ENCODE data around the gene STYXL1.

STYXL1 gene

DNA sequence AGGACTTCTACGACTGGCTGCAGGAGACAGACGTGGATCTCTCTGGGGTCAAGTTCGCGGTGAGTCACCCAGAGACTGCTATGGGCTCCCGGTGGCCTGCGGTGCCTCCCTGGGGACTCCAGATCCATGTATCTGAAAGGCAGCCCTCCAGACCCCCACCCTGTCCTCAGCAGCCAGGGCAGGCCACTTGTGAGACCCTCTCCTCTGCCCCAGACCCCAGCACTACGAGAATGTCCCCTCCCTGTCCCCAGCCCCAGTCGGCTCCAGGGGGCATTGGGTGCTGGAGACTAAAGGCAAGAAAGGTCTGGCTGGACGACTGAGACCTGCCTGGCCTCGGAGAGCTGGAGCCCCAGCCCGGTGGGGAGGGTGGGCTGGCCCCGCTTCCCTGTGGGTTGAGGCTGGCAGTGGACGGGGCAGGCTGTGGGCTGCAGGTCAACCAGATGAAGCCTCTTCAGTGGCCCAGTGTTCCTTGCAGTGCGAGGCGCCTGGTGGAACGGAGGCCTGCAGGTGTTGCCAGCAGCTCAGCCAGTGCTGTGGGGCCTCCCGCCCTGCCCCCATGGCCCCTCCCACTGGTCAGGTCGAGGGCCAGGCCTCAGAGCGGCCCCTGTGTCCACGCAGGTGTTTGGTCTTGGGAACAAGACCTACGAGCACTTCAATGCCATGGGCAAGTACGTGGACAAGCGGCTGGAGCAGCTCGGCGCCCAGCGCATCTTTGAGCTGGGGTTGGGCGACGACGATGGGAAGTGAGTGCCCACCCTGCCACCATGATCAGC lies 67.2 kb downstream of the STYXL1 start:
- no peak for DNase-seq (ENCODE audit: low spot score)

DNA sequence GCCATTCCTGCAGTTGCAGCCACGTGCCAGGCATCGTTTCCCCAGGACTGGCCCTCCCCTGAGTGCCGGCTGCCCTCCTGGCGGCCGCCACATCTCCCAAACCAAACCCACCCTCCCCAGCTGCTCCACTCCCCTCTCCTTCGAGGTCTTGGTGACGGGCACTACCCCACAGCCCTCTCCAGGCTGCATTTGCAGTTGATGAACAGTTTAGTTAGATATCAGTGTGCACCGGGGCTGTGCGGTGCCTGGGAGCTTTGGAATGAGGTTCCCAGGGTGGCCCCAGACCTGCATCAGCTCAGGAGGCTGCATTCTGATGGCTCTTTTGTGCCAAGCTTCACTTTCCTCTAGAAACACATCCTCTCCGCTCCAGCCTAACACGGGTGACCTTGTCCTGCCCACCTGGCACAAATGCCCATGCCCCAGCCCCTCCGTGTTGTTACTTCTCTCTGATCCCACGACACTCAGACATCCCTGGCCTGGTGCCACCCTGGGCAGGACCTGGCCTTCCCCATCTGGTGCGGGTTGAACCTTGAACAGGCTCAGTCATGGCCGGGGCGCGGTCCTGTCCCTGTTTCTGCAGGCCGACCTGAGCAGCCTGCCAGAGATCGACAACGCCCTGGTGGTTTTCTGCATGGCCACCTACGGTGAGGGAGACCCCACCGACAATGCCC lies 67.9 kb downstream of the STYXL1 start:
- DNase-seq (ENCODE audit: low spot score): no peak

DNA sequence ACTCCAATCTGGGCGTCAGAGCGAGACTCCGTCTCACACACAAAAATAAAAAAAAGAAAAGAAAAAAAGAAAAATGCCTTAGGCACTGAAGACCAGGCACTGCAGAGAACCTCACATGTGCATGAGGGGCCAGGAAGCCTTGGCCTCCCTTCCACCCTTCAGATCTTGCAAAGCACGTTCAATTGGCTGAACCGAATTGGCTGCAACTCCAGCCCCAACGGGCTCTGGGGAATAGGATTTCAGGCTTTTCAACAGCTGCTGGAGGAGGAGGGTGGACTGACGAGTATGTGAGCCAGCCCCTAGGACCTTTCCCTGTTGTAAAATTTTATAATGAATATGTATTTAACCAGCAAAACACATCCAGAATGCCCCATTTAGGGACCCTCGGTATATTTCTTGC lies 70.1 kb downstream of the STYXL1 start:
- DNase-seq (ENCODE audit: low spot score): no peak

DNA sequence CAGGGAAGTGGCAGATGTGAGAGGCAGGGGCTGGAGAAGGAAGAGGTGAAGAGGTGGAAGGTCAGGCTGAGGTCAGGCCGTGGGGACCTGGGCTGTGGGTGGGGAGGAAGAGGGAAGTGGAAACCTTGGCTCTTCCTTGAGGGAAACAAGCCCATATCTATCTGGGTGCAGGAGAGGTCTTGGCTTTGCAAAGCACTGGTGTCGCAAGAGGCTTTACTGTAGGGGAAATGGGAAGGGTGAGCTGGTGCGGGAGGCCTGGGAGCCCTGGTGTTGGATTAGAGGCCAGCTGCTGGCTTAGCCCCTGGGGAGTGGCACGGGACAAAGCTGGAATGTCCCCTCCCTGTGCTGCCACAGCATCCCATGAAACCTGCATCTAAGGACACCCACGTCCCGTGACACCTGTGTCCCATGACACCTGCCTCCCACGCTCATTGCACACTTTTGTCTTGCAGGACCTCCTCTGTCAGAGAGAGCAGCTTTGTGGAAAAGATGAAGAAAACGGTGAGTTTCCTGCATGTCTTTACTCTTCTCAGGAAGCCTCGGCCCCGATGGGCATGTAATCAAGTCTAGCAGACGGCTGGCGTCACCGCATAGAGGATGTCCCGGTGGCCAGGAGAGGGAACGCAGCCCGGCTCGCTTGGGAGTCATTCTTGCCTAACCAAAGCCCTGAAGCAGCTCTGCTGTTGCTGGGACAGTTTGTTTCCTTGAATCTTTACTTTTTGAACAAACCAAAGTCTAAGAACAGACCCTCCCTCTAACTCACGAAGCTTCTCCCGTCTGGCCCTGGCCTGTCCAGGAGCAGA lies 75.6 kb downstream of the STYXL1 start:
- no peak for DNase-seq (ENCODE audit: low spot score)

DNA sequence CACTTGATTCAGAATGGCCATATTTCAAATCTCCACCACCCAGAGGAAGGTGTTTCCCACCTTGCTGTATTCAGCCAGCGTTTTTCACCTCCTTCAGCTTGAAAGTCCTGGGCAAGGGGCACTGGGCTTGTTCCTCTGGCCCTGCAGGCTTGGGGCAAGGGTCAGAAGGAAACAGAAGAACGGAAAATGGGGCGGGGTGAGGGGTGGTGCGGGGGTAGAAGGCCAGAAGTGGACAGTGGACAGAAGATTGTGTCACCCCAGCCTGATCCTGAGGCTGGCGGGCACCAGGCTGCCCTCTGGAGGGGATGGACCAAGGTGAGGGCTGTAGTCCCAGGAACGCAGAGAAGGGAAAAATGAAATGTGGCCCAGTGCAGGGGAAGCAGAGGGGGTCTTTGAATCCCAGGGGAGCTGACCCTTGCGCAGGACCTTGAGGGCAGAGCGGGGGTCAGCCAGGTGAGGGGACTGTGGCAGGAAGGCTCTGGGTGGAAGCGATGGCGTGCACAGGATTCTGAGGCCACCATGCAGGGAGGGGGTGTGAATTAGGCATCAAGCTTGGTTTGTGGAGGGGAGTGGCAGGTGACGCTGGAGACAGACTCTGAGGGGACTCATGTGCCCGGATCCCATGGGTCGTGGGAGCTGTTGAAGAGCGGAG lies 76.4 kb downstream of the STYXL1 start:
- no peak for DNase-seq (ENCODE audit: low spot score)

- no peak for DNase-seq (ENCODE audit: low spot score)
Measured at GRCh38 chr7:75969704-75970498, 77.9 kb downstream of the STYXL1 start.

- DNase-seq (ENCODE audit: low spot score): no peak
Measured at GRCh38 chr7:75969182-75969581, 78.6 kb downstream of the STYXL1 start.

- peak; percentile 70 for DNase-seq (ENCODE audit: low spot score)
Measured at GRCh38 chr7:75968561-75969001, 79.2 kb downstream of the STYXL1 start.

DNA sequence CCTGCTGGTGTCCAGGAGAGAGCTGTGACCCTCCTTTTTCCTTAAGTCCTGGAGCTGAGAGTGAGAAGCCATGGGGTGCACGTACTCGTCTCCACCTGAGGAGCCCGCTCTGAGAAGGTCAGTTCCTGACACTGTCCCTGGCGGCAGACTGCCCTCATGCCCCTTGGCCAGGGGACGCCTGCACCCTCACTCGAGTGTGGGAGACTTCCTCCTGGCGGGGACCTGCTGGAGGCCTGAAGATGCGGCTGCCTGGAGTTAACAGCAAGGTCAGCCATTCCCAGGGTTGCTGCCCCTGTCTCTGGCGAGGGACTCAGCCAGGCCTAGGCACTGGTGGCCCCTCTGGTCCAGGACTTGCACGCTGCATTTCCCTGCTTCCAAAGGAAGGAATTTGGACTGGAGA lies 79.8 kb downstream of the STYXL1 start:
- no peak for DNase-seq (ENCODE audit: low spot score)

DNA sequence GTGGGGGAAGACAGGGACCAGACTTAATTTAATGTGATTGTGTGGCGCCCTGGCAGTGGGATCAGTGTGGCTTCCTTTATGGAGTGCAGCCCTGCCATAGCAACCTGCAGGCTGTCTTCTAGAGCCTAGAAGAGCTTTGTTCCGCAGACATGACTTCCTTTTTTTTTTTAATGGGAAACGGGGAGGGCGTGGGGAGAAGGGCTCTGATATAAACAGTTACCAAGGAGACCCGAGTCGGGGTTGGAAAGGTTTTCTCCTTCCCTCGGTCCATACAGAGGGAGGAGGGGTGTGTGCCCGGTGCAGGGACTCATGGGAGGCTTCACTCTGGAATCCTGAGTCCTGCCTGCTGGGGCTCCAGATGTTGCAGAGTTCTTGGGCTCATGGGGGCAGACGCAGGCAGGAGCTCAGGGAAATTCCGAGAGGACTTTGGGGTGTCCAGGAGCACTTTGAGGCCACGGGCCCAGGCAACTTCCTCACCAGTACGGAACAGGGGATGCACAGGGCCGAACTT lies 80.3 kb downstream of the STYXL1 start:
- no peak for DNase-seq (ENCODE audit: low spot score)

- DNase-seq (ENCODE audit: low spot score): no peak
Measured at GRCh38 chr7:75967055-75967454, 80.7 kb downstream of the STYXL1 start.

DNA sequence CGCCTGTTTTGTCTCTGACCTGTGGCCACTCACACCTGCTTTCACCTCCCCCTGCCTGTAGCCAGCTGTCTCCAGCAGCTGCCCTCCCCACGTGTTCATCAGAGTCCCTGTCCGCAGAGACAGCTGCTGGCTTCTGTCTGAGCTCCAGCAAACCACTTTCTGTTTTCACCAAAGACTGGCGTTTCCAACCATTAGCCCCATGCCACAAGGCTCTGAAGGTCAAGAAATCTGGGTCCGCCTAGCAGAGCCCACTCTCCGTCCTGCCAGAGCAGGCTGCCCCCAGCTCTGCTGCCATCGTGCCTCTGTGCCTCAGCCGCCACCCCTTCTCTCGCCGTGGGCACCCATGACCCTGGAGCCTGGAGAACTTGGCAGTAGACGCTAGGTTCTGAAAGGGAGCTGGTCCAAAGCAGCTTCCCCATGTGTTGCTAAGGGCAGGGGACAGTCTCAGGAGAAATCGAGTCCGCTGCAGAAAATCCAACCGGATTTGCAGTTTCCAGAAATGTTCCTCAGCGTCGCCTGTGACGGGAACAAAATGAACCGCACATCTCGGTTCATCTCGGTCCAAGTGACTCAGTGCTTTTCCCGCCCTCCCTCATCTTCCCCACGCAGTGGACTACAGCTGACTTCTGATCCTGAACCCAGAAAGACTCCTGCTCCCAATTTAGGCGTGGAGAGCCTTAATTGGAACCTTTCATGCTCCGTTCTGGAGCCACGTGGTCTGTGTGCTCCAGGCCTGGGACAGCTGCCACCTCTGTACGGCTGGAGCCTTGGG lies 81.4 kb downstream of the STYXL1 start:
- no peak for DNase-seq (ENCODE audit: low spot score)

DNA sequence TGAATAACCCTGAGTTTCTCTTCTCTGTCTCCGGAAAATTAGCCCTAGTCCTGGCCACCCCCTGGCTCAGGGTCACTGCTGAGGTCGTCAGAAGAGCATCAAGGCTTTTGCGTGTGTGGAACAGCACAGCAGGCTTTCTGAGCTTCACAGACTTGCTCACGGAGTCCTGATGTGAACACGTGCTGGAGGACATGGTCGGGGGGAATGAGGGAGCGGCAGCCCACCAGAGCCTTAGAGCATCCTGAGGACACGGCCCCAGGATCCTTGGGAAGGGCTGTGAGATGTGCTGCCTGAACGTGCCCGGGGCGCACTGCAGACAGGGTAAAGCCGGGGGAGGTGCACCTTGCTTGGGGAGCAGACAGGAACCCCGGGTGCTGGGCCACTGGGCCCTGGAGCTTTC lies 82.2 kb downstream of the STYXL1 start:
- no peak for DNase-seq (ENCODE audit: low spot score)

- DNase-seq (ENCODE audit: low spot score): no peak
Measured at GRCh38 chr7:75963381-75963995, 84.3 kb downstream of the STYXL1 start.

GRCh38 chr7:75962607-75963380 lies 85.0 kb downstream of the STYXL1 start:
- no peak for DNase-seq (ENCODE audit: low spot score)

DNA sequence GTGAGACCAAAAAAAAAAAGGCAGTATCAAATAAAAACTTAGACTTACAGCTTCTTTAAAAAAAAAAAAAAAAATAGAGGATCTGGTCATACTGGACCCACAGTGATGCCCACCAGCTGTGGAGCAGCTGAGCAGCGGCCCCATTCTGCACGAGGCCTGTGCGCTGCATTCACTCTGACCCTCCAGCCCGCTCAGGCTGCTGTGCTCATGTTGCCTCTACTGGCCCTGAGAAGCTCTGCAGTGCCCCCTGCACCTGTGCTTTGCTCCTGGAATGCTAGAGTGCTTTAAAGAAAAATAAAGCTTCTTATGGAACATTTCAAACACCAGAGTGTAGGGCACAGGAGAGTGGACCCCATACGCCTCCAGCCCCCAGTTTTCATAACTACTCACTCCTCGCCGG lies 86.6 kb downstream of the STYXL1 start:
- no peak for DNase-seq (ENCODE audit: low spot score)

GRCh38 chr7:75960372-75960771 lies 87.4 kb downstream of the STYXL1 start:
- DNase-seq (ENCODE audit: low spot score): no peak

DNA sequence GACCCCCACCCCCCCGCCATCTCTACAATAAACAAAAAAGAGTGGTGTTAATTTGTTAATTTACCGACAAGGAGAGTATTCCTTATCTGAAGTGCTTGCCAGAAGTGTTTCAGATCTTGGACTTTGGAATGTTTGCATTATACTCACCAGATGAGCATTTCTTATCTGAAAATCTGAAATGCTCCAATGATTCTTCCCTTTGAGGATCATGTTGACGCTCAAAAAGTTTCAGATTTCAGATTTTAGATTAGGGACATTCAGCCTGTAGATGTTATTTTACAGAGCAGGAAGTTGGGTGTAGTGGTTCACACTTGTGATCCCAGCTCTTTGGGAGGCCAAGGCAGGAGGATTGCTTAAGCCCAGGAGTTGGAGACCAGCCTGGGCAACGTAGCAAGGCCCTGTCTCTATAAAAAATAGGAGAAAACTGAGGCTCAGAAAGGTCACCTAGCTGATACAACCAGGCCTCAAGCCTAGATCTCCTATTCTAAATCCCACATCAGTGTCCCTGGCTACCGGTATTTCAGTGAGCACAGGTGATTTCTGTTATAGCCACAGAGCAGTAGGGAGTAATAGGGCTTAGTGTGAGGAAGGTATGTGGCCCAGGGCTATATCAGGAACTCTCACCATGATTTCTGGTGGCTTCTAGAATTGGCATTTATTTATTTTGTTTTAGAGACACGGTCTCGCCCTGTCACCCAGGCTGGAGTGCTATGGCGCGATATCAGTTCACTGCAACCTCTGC lies 88.8 kb downstream of the STYXL1 start:
- no peak for DNase-seq (ENCODE audit: low spot score)
